SK-MEL-5 (cell line): Measurements from ENCODE around the gene PITX1. TPM values are rescaled to one million over a fixed set of nuclear protein-coding genes. Genes with fewer than 3 reads are reported as not detected.

Experiments
- DNase-seq: peaks from one replicate; pipeline ENCODE4 v3.0.0-alpha.2; 2016; ENCODE audit warnings: low read depth, low spot score
- in situ Hi-C: cut with HindIII; loops from 2 replicates; pipeline ENCODE4 v1.10.0; 2016; ENCODE audit warnings: low sequenced_read_pairs, high pct_unique_total_duplicates, low pct_unique_long_range_greater_than_20kb
- total RNA-seq: library from RNA; depleted of rRNA; stranded (reverse); fragments of >200 nt; shearing (Covaris generic); gene quantifications from 2 replicates; pipeline ENCODE4 v1.2.3, GENCODE V29; 2014

PITX1 gene
- total RNA-seq, 1 experiment from 2014 or later = 0.18 TPM

DNA sequence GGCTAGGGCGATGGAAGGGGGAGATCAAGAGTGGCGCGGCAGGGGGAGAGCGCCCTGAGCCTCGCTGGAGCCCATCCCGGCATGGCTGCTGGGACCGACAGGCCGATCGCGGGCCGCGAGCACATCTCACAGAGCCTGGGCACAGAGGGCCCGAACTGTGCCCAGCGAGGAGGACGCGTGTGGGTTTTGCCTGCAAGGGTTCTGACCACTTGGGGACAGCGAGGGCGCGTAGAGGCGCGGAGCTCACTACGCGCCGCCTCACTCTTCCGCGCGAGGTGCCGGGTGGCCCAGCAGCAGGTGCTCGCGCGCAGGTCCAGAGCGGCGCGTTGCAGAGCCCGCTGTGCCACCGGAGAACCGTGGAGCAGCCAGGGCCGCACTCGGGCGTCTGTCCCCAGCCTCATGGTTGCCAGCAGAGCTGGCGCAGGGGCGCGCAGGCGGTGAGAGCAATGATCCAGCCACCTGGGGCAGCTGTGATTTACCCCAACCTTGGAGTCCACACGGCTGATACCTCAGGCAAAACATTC lies 16.3 kb upstream of the PITX1 start:
- no peak for DNase-seq
- in situ Hi-C loops = no loop called here

DNA sequence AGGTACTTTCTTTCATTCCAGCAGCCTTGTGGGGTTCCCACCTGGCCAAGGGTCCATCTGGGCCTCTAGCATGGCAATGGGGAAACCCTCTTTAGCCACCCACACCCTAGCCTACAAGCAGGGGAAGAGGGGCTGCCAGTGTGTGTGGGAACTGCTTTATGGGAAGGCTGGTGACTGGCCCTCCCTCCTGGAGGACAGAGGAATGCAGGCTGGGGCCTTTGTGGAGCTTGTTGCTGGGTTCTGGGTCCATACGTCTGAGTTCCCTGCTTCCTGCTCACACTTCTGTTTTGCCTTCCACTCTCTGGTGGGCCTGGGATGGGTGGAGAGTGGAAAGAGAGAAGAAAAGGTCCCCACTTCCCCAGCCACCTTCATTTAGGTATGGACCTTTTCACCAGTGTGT lies 14.9 kb upstream of the PITX1 start:
- DNase-seq = no peak
- in situ Hi-C loops = no loop called here

DNA sequence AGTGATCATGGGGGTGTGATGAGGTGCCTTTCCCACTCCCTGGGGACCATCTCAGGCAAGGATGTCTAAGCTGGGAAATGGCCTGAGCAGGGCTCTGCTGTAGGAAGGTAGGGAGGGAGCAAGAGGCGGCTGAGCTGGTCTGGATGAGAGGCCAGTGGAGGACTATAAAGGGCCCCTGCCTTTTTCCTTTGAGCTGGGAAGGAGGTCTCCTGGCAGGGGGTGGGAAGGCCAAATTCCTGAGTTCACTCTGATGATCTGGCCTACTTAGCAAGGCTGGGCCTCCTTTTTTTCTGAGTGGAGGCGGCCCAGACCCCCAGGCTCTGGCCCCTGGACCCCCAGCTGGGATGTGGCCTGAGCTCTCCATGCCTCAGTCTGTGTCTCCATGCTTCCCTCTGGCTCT lies 14.3 kb upstream of the PITX1 start:
- in situ Hi-C loops = no loop called here
- DNase-seq = no peak

DNA sequence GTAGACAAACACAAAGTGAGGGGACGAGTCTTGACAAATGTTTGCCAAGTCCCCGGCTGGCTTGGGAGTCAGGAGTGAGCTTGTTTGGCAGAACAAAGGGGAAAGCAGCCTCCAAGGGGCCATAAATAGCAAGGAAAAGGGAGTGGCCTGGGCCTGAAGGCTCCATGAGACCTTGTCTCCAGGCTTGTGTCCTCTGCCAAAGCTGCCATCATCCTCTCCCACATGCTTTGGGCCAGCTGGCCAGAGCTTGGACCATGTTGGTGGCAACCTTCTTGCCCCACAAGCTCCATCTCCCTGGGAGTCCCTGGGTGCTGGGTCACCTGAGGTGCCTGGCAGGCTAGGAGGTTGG lies 13.3 kb upstream of the PITX1 start:
- in situ Hi-C loops = no loop called here
- no peak for DNase-seq

DNA sequence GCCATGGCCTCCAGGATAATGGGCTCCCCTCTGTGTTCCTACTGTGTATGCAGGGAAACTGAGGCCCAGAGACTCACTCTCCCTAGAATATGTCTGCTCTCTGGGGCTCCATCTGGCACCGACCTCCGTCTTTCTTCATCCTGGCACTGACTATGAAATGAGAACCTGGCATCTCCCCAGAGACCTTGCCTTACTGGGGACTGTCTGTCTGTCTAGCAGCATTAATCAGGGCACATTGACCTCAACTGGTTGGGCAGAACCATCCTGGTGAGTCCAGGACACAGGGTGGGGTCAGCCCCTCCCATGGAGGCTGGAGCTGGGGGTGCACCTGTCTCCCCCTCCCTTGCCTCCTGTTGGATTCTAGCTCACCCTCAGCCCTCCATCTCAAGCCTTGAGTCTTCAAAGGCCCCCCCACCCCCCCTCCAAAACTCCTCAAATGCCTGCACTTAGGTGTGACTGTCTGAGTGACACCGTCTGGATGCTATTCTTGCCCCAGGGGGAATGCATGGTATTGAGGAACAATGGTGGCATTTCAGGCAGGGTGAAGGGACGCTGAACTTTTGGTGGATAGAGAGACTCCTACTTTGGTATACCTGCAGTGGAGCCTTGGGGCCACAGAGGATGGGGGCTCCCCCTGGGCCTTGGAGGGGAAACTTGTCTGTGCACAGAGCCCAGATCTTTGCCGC lies 12.8 kb upstream of the PITX1 start:
- no peak for DNase-seq
- in situ Hi-C loops = no loop called here

DNA sequence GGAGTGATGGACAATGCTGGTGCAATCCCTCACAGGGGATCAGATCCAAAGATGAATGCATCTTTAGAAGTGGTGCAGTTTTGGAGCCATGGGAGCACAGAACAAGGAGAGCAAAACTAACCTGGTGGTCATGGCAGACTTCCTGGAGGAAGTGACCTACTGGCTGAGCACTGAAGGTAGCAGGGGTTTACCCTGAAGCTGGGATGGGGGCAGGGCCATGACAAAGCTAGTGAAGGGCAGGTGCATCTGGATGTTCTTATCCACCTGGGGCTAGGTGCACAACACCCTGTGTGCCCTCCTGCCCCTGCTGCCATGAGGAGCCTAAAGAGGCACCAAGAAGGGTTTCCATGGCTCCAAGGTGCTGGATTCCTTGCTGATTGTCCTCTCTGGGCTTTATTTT lies 11.5 kb upstream of the PITX1 start:
- DNase-seq = no peak
- in situ Hi-C loops = no loop called here

DNA sequence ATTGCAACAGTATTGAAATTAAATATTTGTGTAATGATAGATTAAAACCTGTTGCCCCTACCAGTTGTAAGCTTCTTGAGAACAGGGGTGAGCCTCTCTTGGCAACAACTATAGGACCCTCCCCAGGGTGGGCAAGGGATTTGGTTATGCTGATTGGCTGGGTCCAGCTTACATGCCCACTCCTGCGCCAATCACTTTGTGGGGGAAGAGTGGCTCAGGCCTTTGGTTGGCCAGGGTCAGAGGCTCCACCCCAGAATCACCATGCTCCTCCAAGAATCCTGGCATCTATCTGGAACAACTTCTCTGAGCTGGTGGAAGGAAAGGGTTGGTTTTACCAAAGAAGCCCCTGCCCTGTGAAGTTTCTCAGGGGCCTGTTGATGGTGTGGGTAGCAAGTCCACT lies 8.6 kb upstream of the PITX1 start:
- DNase-seq = peak; percentile 23
- in situ Hi-C loops = no loop called here

DNA sequence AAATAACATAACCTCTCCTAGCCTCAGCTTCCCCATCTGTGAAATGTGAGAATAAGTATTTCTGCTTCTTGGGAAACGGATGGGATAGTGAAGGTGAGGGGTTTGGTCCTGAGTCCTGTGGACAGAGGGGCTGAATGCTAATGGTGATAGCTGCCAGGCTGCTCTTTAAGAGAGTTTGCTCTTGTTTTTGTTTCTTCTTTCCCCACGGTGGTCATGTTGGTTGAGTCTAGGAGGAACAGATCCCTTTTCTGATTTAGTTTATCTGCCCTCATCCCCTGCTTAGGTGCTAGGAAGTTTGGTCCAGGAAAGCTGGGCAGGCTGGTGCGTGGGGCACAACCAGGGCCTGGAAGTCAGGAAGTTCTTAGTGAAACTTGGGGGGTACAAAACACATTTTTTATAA lies 7.7 kb upstream of the PITX1 start:
- no peak for DNase-seq
- in situ Hi-C loops = no loop called here

DNA sequence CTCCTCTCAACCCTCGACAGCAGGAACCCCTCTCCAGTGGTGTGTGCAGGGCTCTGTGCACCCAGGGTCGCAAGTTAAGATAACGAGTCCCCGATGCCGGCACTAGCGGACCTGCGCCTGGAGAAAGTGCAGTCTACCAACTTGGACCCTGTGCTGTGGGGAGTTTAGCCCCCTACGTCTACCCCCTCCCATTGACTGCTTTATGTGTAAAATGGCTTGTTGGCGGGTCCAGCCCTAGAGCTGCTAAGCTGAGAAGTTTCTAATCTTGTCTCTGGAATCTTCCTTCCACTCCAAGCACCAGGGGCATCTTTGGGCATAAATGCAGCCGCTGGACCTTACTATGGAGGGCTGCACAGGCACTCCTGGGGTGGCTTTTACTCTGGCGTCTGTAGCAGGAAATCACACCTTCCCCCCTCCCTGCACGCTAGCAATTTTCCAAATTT lies 7.1 kb upstream of the PITX1 start:
- no peak for DNase-seq
- in situ Hi-C loops = no loop called here

DNA sequence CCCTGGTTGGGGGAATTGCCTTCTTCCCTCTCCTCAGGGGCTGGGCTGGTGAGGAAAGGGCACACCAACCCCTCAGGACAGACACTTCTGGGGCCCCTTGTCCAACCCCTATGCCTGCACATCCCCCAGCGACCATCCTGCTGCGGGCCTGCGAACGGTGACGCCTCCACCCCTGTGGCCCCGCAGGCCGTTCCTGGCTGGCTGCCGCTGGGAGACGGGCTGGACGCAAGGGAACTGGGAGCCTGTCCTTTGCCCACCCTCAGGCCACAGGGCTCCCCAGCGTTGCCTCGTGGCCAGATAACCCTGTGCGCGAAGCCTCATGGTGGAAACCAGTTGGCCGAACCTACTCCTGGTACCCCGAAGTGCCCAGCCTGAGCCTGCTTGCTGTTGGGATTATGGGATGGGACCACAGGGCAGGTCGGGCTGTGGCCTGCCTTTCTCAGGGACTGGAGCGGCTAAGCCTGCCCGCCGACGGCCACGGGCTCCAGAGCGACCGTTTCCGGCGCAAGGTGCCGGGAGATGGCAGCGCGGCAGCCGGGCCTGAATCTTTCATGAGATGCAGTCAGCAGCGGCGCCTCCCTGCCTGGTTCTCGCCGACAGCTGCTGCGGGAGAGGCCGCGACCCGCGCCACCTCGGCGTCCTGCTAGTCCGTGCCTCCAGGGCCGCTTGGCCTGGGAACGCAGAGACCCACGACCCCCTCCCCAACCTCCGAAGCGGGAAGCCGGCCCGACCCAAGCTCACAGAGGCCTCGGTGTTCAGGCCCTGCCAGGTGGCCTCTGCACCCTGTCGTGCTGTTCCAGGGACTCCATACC lies 6.5 kb upstream of the PITX1 start:
- DNase-seq = no peak
- in situ Hi-C loops = no loop called here

DNA sequence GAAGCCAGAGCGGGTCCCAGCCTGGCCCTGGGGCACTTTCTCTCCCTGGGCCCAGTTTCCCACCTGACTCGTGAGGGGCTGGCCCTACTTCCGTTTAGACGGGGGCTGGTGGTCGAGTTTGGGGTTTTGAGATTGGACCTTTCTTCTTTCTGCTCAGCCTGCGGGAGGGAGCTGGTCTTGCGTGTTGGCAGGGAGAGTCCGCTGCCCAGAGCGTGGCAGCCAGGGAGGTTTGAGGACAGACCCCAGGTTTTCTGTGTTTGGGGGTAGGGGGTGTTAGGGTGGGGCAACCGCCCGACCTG lies 6.0 kb upstream of the PITX1 start:
- DNase-seq = no peak
- in situ Hi-C loops = no loop called here

DNA sequence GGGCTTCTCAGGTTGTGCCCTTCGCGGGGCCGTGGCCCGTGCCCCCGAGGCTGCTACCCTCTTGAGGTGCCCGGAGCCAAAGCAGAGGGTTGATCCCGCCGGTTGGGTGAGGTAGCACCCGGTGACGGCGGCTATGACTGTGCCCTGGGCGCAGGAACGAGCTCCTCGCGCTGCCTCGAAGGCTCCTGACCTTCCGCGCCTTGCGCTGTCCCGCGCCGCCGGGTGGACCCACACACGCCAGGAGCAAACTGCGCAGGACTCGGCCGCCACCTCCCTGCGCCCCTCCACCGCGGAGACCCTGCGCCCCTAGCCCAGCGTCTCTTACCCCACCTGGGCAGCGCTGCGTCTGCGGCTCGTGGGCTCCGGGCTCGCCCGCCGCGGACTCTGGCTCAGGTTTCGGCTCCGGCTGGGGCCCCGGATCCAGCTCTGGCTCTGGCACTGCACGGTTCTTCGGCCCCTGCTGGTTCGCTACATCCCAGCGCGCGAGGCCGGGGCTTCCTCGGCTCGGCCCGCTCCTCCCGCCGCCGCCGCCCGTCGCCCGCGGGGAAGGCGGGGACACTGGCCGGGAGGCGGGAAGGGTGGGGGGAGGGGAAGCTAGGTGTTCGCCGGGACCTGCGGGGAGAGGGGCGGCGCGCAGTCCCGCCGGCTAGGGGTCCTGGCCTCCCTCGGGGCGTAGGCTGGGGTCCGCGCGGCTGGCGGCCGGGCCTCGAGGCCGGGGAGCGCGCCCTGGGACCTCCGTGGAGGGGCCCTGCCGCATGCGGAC lies 5.4 kb upstream of the PITX1 start:
- in situ Hi-C loops = no loop called here
- DNase-seq = no peak

DNA sequence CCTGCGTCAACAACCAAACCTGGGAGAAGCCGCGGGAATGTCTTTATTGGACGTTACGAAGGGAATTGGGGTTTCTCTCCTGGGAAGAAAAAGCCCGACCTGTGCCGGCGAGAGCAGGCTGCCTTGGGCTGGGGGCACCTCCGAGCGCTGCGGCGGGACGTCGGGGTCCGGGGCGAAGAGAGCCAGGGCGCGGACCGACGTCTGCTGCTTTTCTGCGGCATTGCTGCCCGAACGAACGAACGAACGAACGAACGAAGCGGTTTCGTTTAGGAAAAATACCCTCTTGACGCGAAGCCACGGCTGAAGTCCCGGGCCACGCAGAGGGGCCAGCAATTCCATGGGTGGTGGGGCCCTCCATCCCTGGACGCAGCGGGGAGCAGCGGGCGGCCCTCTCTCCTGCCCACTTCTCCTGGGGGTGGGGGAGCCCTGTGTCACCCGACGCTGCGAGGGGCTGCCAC lies 4.8 kb upstream of the PITX1 start:
- no peak for DNase-seq
- in situ Hi-C loops = no loop called here

DNA sequence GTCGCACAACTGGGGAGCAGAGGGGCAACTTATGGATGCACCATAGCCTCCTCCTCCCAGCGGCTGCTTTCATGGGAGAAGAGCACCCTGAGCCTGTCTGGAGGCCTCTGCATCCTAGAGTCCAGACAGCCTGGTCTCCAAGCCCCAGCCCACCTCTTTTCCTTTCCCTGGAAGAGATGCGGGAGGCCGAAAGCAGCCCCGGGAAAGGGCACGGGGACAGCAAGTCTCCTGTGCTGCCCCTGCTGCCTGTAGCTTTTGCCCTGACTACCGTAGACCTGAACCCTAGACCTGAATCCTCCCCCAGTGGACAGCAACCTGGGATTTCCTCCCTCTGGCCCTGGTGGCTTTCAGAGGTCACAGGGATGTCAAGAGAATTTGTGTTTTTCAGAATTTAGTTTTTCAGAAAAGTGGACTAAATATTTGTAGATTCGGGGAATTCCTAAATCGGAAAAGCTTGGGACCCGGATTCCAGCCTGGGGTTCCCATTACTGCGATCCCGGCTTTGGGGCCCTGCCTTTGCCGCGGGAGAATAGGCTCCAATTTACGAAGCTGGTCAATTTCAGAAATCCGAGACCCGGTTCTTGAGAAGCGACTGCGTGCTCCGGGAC lies 4.3 kb upstream of the PITX1 start:
- DNase-seq = no peak
- in situ Hi-C loops = no loop called here

DNA sequence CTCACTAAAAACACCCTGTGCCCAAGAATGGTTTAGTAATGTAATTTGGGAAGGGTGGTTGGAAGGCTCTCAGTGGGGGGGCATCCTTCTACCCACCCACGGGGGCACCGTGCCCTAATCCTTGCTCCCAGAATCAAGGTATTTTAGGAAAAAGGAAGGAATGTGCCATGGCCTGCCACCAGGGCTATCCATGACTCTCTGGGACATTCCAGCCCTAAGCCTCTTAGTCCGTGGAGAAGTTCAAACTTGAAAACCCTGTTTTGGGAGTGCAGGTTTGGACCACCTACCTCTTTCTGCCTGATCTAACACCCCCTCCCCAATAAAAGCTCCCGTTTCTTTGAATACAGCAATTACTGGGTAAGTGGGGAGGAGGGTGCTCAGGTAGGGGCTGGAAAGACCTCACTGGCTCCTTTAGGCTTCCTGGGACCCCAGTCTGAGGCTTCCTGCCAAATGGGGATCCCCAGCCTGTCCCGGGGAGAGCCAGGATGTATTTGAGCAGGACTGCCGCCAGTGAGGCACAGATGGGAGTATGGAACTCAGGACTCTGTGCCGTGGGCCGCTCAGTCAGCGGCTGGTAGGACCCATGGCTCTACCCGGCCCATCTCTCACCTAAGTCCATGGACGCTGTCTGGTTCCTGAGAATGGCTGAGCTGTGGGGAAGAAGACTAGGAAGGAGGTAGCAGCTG lies 3.6 kb upstream of the PITX1 start:
- in situ Hi-C loops = no loop called here
- no peak for DNase-seq

DNA sequence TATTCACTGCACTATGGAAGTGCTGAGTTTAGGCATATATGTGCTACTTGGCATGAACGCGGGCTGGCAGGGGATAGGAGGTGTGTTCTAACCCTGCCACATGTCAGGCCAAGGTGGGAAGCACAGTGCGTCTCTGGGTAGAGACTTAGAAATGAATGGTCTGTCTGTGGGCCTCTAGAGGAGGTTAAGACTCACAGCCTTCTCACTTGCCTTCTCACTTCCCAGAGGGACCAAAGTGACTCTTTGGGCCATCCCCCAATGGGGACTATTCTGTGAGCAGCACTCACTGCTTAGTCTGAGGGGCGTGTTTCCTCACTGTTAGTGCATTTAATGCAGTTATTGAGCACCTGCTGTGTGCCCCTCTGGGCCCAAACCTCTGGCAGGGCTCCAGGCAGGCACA lies 2.4 kb upstream of the PITX1 start:
- in situ Hi-C loops = no loop called here

DNA sequence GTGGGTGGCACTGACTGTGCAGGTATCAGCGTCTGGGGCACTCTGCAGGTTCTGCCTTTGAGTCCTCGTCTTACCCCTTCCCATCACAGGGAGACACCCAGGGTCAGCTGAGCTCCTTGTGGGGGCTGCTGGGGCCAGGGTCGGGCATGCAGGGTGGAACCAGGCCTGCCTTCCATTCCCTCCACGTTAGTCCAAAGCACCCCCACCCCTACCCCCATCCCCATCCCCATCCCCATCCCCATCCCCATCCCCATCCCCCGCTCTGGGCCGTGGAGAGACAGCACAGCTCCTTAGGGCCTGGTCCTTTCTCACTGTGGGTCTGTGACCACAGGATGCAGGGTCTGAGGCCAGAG lies 1.6 kb upstream of the PITX1 start:
- no peak for DNase-seq

More for the DNA sequence above, 2.4 kb upstream of the PITX1 start:
- no peak for DNase-seq

More for the DNA sequence above, 1.6 kb upstream of the PITX1 start:
- in situ Hi-C loops = no loop called here
